GM19372 (cell line): ENCODE measurements around the gene SUSD3.

Source experiments
- ATAC-seq: cut with Tn5 transposase; IDR thresholded peaks from one replicate; pipeline ENCODE4 v1.9.1; 2021; ENCODE audit warnings: mild to moderate bottlenecking, low read depth, moderate library complexity; ENCODE audit not compliant: unreplicated experiment

The SUSD3 gene

GRCh38 chr9:93028448-93029006 lies 30.0 kb upstream of the SUSD3 start:
- no peak for ATAC-seq

- no peak for ATAC-seq
Measured at GRCh38 chr9:93030642-93031628, 27.6 kb upstream of the SUSD3 start.

GRCh38 chr9:93031629-93032430 lies 26.7 kb upstream of the SUSD3 start:
- ATAC-seq, result no peak

GRCh38 chr9:93032545-93032944 lies 26.0 kb upstream of the SUSD3 start:
- ATAC-seq, result no peak

GRCh38 chr9:93033531-93033930 lies 25.0 kb upstream of the SUSD3 start:
- no peak for ATAC-seq

GRCh38 chr9:93035106-93035660 lies 23.3 kb upstream of the SUSD3 start:
- ATAC-seq, result no peak

- no peak for ATAC-seq
Measured at GRCh38 chr9:93035821-93036351, 22.6 kb upstream of the SUSD3 start.

GRCh38 chr9:93036887-93037475 lies 21.5 kb upstream of the SUSD3 start:
- no peak for ATAC-seq

- ATAC-seq, result no peak
Measured at GRCh38 chr9:93037476-93037971, 21.0 kb upstream of the SUSD3 start.

- ATAC-seq, result no peak
Measured at GRCh38 chr9:93038918-93039317, 19.6 kb upstream of the SUSD3 start.

- no peak for ATAC-seq
Measured at GRCh38 chr9:93039456-93039855, 19.0 kb upstream of the SUSD3 start.

GRCh38 chr9:93039976-93040375 lies 18.5 kb upstream of the SUSD3 start:
- no peak for ATAC-seq

GRCh38 chr9:93040409-93040808 lies 18.1 kb upstream of the SUSD3 start:
- no peak for ATAC-seq

GRCh38 chr9:93041108-93041802 lies 17.2 kb upstream of the SUSD3 start:
- no peak for ATAC-seq

GRCh38 chr9:93043122-93043521 lies 15.4 kb upstream of the SUSD3 start:
- no peak for ATAC-seq

- no peak for ATAC-seq
Measured at GRCh38 chr9:93045521-93045920, 13.0 kb upstream of the SUSD3 start.

GRCh38 chr9:93048566-93049448 lies 9.7 kb upstream of the SUSD3 start:
- no peak for ATAC-seq

GRCh38 chr9:93049491-93049890 lies 9.0 kb upstream of the SUSD3 start:
- no peak for ATAC-seq
